HL-60 (cell line): Measurements from ENCODE around the gene TMEM63C.

Source experiments
- CTCF ChIP-seq: IDR thresholded peaks from one replicate; pipeline ENCODE4 v1.5.1; 2011; ENCODE audit warnings: low read length, control low read depth, inconsistent platforms; ENCODE audit not compliant: insufficient read depth
- POLR2AphosphoS5 ChIP-seq: IDR thresholded peaks from 2 replicates; pipeline ENCODE4 v1.6.1; 2012; ENCODE audit warnings: low read depth

DNA sequence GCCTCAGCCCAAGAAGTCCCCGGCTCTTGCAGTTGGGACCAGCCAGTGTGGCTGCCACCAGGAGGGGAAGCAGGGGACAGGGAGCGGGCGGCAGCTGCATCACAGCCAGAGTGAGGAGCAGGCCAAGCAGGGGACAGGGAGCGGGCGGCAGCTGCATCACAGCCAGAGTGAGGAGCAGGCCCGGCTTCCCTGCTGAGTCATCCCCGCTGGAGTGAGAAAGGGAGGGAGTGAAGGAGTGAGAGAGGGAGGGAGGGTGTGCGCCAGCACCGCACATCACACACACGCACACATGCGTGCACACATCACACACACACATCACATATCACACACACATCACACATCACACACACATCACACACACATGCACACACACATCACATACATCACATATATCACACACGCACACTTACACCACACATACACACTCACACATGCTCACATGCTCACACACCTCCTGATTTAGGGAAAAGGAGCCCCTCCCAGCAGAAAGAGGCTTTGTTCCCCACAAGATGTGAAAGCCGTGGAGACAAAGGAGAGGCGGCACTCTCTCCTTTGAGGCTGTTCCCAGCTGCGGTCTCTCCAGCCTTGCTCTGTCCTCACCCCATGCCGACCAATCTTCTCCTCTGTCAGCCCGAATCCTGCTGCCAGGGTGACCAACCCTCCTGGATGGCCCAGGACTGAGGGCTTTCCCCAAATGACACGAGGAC lies 23.3 kb upstream of the TMEM63C start:
- no peak for TF ChIP-seq POLR2AphosphoS5
- no peak for TF ChIP-seq CTCF
